ENCODE data around the gene DLGAP1.

Gene DLGAP1

GRCh38 chr18:4236940-4237663 lies 218.0 kb downstream of the DLGAP1 start:
- DNase-seq: no peak

- no peak for DNase-seq
Measured at GRCh38 chr18:4233468-4233867, 221.6 kb downstream of the DLGAP1 start.

GRCh38 chr18:4232656-4233055 lies 222.5 kb downstream of the DLGAP1 start:
- DNase-seq: no peak

DNA sequence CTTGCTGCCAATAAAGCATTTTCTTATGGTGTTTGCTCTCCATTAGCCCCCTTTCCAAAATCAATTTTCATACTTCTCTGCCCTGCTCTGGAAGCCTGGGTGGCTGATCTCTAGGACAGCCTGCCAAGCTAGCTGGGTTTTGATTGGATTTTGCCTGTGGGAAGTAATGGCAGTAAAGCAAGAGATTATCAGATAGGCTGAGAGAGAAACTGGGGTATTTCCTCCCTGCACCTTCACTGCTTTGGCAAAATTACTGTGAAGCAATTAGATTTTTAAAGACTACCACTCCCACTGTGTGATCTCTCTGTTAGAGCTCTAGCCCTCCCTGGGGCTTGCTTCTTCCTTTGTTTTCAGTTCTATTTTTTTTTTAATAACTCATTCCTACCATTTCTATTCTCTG lies 223.8 kb downstream of the DLGAP1 start:
- no peak for DNase-seq

GRCh38 chr18:4230450-4231168 lies 224.5 kb downstream of the DLGAP1 start:
- no peak for DNase-seq

- DNase-seq: no peak
Measured at GRCh38 chr18:4224031-4224704, 230.9 kb downstream of the DLGAP1 start.

- DNase-seq: no peak
Measured at GRCh38 chr18:4211111-4211837, 243.8 kb downstream of the DLGAP1 start.

GRCh38 chr18:4208366-4208765 lies 246.7 kb downstream of the DLGAP1 start:
- no peak for DNase-seq

GRCh38 chr18:4207383-4207985 lies 247.6 kb downstream of the DLGAP1 start:
- DNase-seq: no peak

DNA sequence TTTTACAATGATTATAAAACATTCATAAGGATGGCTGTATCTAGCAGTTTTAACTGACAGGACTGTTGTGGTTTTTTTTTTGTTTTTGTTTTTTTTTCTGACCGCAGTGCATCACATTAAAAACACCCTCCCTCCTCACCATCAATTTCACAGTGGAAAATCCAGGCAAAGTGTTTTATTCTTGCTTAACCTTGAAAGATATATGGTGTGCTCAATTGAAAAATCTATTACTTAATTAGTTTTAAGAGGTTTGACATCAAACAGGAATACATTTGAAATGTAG lies 250.7 kb downstream of the DLGAP1 start:
- no peak for DNase-seq

GRCh38 chr18:4203568-4204437 lies 251.3 kb downstream of the DLGAP1 start:
- DNase-seq: no peak

- no peak for DNase-seq
Measured at GRCh38 chr18:4200399-4200798, 254.7 kb downstream of the DLGAP1 start.

DNA sequence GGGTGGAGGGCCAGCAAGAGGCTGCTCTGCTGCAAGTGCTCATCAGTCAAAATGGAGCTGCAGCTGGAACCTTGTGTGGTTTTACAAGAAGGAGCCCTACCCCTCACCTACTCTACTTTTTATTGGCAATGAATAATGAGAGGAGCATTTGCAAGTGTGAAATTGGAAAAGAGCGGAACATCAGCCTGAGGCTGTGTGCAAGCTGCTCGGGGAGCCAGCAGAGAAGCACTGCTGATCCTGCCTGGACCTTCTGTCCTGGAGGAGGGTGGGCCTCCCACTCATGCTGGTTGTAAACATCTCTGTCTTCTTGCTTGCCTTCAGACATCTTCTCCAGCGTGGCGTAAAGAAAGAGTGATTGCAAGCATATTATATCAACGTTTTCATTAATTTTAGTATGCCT lies 256.2 kb downstream of the DLGAP1 start:
- no peak for DNase-seq

- DNase-seq: no peak
Measured at GRCh38 chr18:4196351-4196750, 258.8 kb downstream of the DLGAP1 start.

DNA sequence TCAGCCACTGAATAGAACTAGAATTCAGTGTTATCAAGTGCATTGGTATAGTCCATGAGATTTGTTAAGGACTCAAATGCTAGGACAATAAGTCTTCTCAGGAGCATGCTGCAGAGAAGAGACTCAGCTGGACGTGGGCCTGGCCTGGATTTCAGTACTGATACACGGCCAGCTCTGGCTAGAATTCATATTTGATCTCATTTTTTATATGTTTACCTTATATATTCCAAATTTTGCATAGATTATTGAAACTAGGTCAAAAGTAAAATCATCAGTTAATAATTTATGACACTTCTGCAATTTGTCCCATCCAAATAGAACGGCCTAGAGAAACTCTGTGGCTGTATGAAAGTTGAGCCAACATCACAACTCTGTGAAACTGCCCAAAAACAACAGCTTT lies 262.0 kb downstream of the DLGAP1 start:
- no peak for DNase-seq

DNA sequence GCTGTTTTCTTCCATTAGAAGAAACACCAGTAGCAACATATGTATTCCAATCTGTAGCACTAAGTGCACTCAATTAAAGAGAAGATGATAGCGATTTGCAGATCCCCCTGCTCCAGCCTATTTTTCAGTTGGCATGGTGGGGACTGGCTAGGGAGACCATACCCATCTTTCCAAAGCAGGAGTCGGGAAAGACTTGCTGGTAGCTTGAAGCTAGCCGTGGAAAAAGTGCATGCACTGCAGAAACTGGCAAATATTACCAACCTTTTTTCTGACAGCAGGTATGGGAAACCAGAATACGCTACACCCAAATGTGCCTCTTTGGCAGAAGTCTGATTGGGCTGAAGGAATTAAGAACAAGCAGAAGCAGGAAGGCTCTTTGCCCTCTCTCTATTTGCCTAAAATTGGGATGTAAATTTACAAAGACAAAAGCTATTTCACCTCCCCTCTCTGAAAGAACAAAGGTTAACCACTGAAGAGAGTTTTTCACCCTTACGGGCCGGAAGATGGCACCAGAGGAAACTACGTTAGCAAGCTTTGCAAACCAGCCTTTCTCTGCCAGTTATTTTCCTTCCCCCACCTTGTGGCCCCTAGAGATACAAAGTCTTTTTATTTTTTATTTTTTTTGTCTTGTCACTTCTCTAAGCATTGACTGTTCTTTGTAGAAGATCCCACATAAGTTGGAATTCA lies 273.1 kb downstream of the DLGAP1 start:
- DNase-seq: no peak

- no peak for DNase-seq
Measured at GRCh38 chr18:4181086-4181485, 274.0 kb downstream of the DLGAP1 start.

GRCh38 chr18:4172196-4173100 lies 282.7 kb downstream of the DLGAP1 start:
- no peak for DNase-seq

- DNase-seq: no peak
Measured at GRCh38 chr18:4157352-4157751, 297.8 kb downstream of the DLGAP1 start.

DNA sequence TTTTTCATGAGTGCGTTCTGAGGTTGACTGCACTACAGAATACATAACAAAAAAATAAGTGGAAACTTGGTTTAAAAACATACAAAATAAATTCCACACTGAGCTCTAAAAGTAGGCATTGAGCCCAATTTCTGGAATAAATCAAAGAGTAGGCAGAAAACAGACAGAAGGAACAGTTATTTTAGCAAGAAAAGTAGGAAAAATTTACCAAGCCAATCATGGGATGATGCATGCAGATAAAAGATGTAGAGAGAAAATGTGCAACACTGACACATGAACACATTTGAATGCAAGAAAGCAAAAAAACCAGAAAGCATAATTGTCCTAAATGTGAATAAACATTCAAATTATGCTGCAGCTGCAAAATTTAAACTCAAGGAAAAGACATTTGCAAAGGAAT lies 308.3 kb downstream of the DLGAP1 start:
- DNase-seq: no peak

Data from GF-D8 (cell line).